H9 (cell line): ENCODE data around the gene ANKRD26. TPM values are rescaled to one million over a fixed set of nuclear protein-coding genes. Genes with fewer than 3 reads are reported as not detected.
"Not testable (repeated sequence)": the region's sequence is repeated elsewhere in the genome, so short reads cannot be mapped to it uniquely, and the experiment has no call there.

Experiments
- DNase-seq: peaks from one replicate; pipeline ENCODE4 v3.0.0-alpha.2; 2017
- H2AFZ ChIP-seq: one replicate; pipeline ENCODE4 v1.6.1; 2013; ENCODE audit warnings: mild to moderate bottlenecking, low read length, control low read depth, moderate library complexity
- H2AK5ac ChIP-seq: 2 replicates; pipeline ENCODE4 v1.6.1; 2013; ENCODE audit warnings: low read length, control low read depth, mixed read lengths; ENCODE audit not compliant: insufficient read length
- H2BK120ac ChIP-seq: one replicate; pipeline ENCODE4 v1.6.1; 2013; ENCODE audit warnings: low read depth, mild to moderate bottlenecking, low read length, control low read depth, inconsistent platforms; ENCODE audit not compliant: poor library complexity, severe bottlenecking
- H2BK12ac ChIP-seq: 2 replicates; pipeline ENCODE4 v1.6.1; 2013; ENCODE audit warnings: low read length, control low read depth, mixed read lengths, low read depth; ENCODE audit not compliant: insufficient read length
- H2BK15ac ChIP-seq: 2 replicates; pipeline ENCODE4 v1.6.1; 2013; ENCODE audit warnings: low read depth, low read length, control low read depth
- H2BK20ac ChIP-seq: one replicate; pipeline ENCODE4 v1.6.1; 2013; ENCODE audit warnings: low read depth, mild to moderate bottlenecking, low read length, control low read depth, inconsistent platforms; ENCODE audit not compliant: poor library complexity, severe bottlenecking
- H2BK5ac ChIP-seq: 2 replicates; pipeline ENCODE4 v1.6.1; 2013; ENCODE audit warnings: low read length, control low read depth, mixed read lengths; ENCODE audit not compliant: insufficient read length
- H3K14ac ChIP-seq: 2 replicates; pipeline ENCODE4 v1.6.1; 2013; ENCODE audit warnings: low read length, control low read depth; ENCODE audit not compliant: insufficient read depth
- H3K18ac ChIP-seq: 2 replicates; pipeline ENCODE4 v1.6.1; 2013; ENCODE audit warnings: low read depth, mild to moderate bottlenecking, mixed read lengths, low read length, control low read depth; ENCODE audit not compliant: insufficient read length
- H3K23ac ChIP-seq: 2 replicates; pipeline ENCODE4 v1.6.1; 2013; ENCODE audit warnings: low read length, control low read depth, mixed read lengths, low read depth; ENCODE audit not compliant: insufficient read length
- H3K23me2 ChIP-seq: 2 replicates; pipeline ENCODE4 v1.6.1; 2013; ENCODE audit warnings: low read depth, mild to moderate bottlenecking, mixed read lengths, low read length, control low read depth; ENCODE audit not compliant: insufficient read length, poor library complexity, severe bottlenecking
- H3K27ac ChIP-seq: 2 replicates; pipeline ENCODE4 v1.5.1; 2013; ENCODE audit warnings: low read length, control low read depth, mixed read lengths, low read depth; ENCODE audit not compliant: insufficient read length
- H3K27me3 ChIP-seq: 2 replicates; pipeline ENCODE4 v1.6.1; 2013; ENCODE audit warnings: low read length, control low read depth, inconsistent platforms; ENCODE audit not compliant: insufficient read depth
- H3K4ac ChIP-seq: 2 replicates; pipeline ENCODE4 v1.6.1; 2013; ENCODE audit warnings: low read depth, mild to moderate bottlenecking, control low read depth, inconsistent platforms, low read length, moderate library complexity
- H3K4me1 ChIP-seq: 2 replicates; pipeline ENCODE4 v1.6.1; 2013; ENCODE audit warnings: low read length, control low read depth, inconsistent platforms; ENCODE audit not compliant: insufficient read depth
- H3K4me2 ChIP-seq: 2 replicates; pipeline ENCODE4 v1.6.1; 2013; ENCODE audit warnings: low read length, control low read depth, mixed read lengths; ENCODE audit not compliant: insufficient read length, insufficient read depth
- H3K56ac ChIP-seq: 2 replicates; pipeline ENCODE4 v1.6.1; 2013; ENCODE audit warnings: low read depth, mild to moderate bottlenecking, mixed read lengths, low read length, control low read depth; ENCODE audit not compliant: insufficient read length
- H3K79me1 ChIP-seq: 2 replicates; pipeline ENCODE4 v1.6.1; 2013; ENCODE audit warnings: low read depth, mild to moderate bottlenecking, moderate library complexity, low read length, control low read depth, inconsistent platforms; ENCODE audit not compliant: insufficient read depth, poor library complexity, severe bottlenecking
- H3K79me2 ChIP-seq: 2 replicates; pipeline ENCODE4 v1.6.1; 2013; ENCODE audit warnings: low read length, control low read depth, inconsistent platforms; ENCODE audit not compliant: insufficient read depth
- H3K9ac ChIP-seq: 2 replicates; pipeline ENCODE4 v1.6.1; 2013; ENCODE audit warnings: low read length, control low read depth, mixed read lengths; ENCODE audit not compliant: insufficient read length; ENCODE audit errors: extremely low read depth
- H3K9me3 ChIP-seq: one replicate; pipeline ENCODE4 v1.6.1; 2013; ENCODE audit warnings: low read depth, low read length, inconsistent platforms; ENCODE audit not compliant: control insufficient read depth
- H3T11ph ChIP-seq: one replicate; pipeline ENCODE4 v1.6.1; 2013; ENCODE audit warnings: mild to moderate bottlenecking, low read length, control low read depth, inconsistent platforms
- H4K20me1 ChIP-seq: one replicate; pipeline ENCODE4 v1.6.1; 2013; ENCODE audit not compliant: control insufficient read depth, insufficient read length, insufficient read depth
- H4K5ac ChIP-seq: 2 replicates; pipeline ENCODE4 v1.6.1; 2013; ENCODE audit warnings: low read depth, mild to moderate bottlenecking, mixed read lengths, low read length, control low read depth; ENCODE audit not compliant: insufficient read length
- H4K8ac ChIP-seq: replicated peaks from 2 replicates; pipeline ENCODE4 v1.6.1; 2013; ENCODE audit warnings: low read length, control low read depth, mixed read lengths, low read depth; ENCODE audit not compliant: insufficient read length
- H4K91ac ChIP-seq: 2 replicates; pipeline ENCODE4 v1.6.1; 2013; ENCODE audit warnings: low read depth, mild to moderate bottlenecking, moderate library complexity, mixed read lengths, low read length, control low read depth; ENCODE audit not compliant: insufficient read length
- H3K27ac Mint-ChIP-seq, 3 experiments: 2 replicates in 2 of 3; 3 replicates in 1 of 3; pipeline ENCODE4 v1.8.0; 2020 to 2021; ENCODE audit warnings: mixed read lengths in 3 of 3, mild to moderate bottlenecking in 1 of 3, moderate library complexity in 1 of 3
- H3K27me3 Mint-ChIP-seq: 2 replicates; pipeline ENCODE4 v1.8.0; 2021; ENCODE audit warnings: low read depth, mild to moderate bottlenecking, moderate library complexity, mixed read lengths
- H3K36me3 Mint-ChIP-seq, 3 experiments: 2 replicates in 2 of 3; 3 replicates in 1 of 3; pipeline ENCODE4 v1.8.0; 2020 to 2021; ENCODE audit warnings: low read depth in 3 of 3, mixed read lengths in 3 of 3; ENCODE audit not compliant: insufficient read depth in 1 of 3
- H3K4me1 Mint-ChIP-seq, 2 experiments: 2 replicates each; pipeline ENCODE4 v1.8.0; 2020; ENCODE audit warnings: mixed read lengths in 2 of 2
- H3K4me3 Mint-ChIP-seq, 2 experiments: 2 replicates in 1 of 2; 3 replicates in 1 of 2; pipeline ENCODE4 v1.8.0; 2020 to 2021; ENCODE audit warnings: mild to moderate bottlenecking in 2 of 2, mixed read lengths in 2 of 2, moderate library complexity in 1 of 2
- H3K9me3 Mint-ChIP-seq, 2 experiments: 2 replicates in 1 of 2; 3 replicates in 1 of 2; pipeline ENCODE4 v1.8.0; 2020; ENCODE audit warnings: mild to moderate bottlenecking in 2 of 2, mixed read lengths in 2 of 2, moderate library complexity in 1 of 2
- CTCF ChIP-seq: fragments of 200-600 bp; sonication (generic); conservative IDR thresholded peaks from 3 replicates; pipeline ENCODE4 v1.8.0; 2021; ENCODE audit warnings: antibody characterized with exemption, mild to moderate bottlenecking
- WGBS: extraction: QIAGEN DNeasy Blood & Tissue Kit; methylation state at CpG from one replicate; pipeline ENCODE4 v1.1.7; 2013; ENCODE audit warnings: missing lambda C conversion rate, low lambda C conversion rate, mixed read lengths; ENCODE audit not compliant: insufficient read length; ENCODE audit errors: extremely low coverage; 5-methylcytosine and 5-hydroxymethylcytosine counted together
- total RNA-seq: library from RNA; stranded (reverse); gene quantifications from 2 replicates; pipeline ENCODE4 v1.2.1, GENCODE V29; 2021

The ANKRD26 gene
- total RNA-seq, 1 experiment from 2014 or later, result 9.4 TPM

- Histone ChIP-seq H2BK120ac (no peak overlapping the region), H2BK15ac (no peak overlapping the region), H3K23ac (no peak overlapping the region), H2BK20ac (no peak overlapping the region), H3K79me1 (no peaks in the 10 kb centered on the region), H4K91ac (no peak overlapping the region), H3K14ac (no peak overlapping the region), H3K56ac (no peak overlapping the region), H3K9me3 (no peaks in the 10 kb centered on the region), H4K8ac (no peak overlapping the region), H3K4me2 (no peak overlapping the region), H4K20me1 (no peaks in the 10 kb centered on the region), H3K27ac (no peak overlapping the region), H2AK5ac (no peak overlapping the region), H3K27me3 (no peaks in the 10 kb centered on the region), H3K9ac (no peak overlapping the region), H4K5ac (no peak overlapping the region), H3K4me1 (no peaks in the 10 kb centered on the region), H2AFZ (no peak overlapping the region), H3T11ph (no peak overlapping the region), H2BK12ac (no peak overlapping the region), H3K79me2 (no peaks in the 10 kb centered on the region), H3K23me2 (no peaks in the 10 kb centered on the region), H3K4ac (no peak overlapping the region), H3K18ac (no peak overlapping the region), H2BK5ac (no peak overlapping the region)
- H3K27ac Mint-ChIP-seq, result no peak overlapping the region
- H3K9me3 Mint-ChIP-seq, result no peaks in the 10 kb centered on the region
- H3K27me3 Mint-ChIP-seq, result no peaks in the 10 kb centered on the region
- peaks cover 0 to 19% (median 4%) of the 10 kb centered on the region in 3 experiments; a peak in 4 of 7 replicates for H3K36me3 Mint-ChIP-seq
- H3K4me1 Mint-ChIP-seq, result no peaks in the 10 kb centered on the region
- no peak overlapping the region for H3K4me3 Mint-ChIP-seq
- TF ChIP-seq CTCF, result no peak
- DNase-seq, result no peak
These were observed 47.6 kb downstream of the ANKRD26 start for GRCh38 chr10:27052656-27053055.

DNA sequence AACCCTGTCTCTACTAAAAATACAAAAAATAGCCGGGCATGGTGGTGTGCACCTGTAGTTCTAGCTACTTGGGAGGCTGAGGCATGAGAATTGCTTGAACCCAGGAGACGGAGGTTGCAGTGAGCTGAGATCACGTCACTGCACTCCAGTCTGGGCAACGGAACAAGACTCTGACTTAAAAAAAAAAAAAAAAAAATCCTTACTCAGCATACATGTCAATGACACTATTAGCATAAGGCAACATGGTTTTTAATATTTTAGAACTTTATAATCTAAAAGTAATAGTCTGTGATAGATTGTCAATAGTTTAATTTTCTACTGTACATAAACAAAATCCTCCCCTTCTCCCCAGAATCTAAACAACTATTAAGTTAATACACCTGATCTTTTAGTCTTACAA, 55.0 kb downstream of the ANKRD26 start:
- H2BK15ac ChIP-seq, H3K4me1 Mint-ChIP-seq, H3K4me1 ChIP-seq, H3K9me3 Mint-ChIP-seq, DNase-seq, H2AK5ac ChIP-seq, H4K5ac ChIP-seq, H3K27me3 ChIP-seq, H3K23me2 ChIP-seq, H2AFZ ChIP-seq, H3K18ac ChIP-seq, H3K4ac ChIP-seq, H3K79me1 ChIP-seq, H2BK12ac ChIP-seq, H3K56ac ChIP-seq, H3K23ac ChIP-seq, H4K91ac ChIP-seq, H4K20me1 ChIP-seq, H3K27me3 Mint-ChIP-seq, H3T11ph ChIP-seq, H2BK120ac ChIP-seq, H3K9me3 ChIP-seq, H2BK5ac ChIP-seq, H3K79me2 ChIP-seq, H4K8ac ChIP-seq, H3K9ac ChIP-seq, H3K4me2 ChIP-seq, H3K27ac Mint-ChIP-seq, H3K27ac ChIP-seq, H2BK20ac ChIP-seq, H3K4me3 Mint-ChIP-seq, H3K14ac ChIP-seq: not testable (repeated sequence)
- peaks cover 6 to 27% (median 25%) of the 10 kb centered on the region in 3 experiments; a peak in 6 of 7 replicates for H3K36me3 Mint-ChIP-seq
- WGBS, result no CpG with 5 or more reads among the region's 4 CpGs
